ENCODE results near the gene ADGRF3. TPM values are rescaled to one million over a fixed set of nuclear protein-coding genes. Genes with fewer than 3 reads are reported as not detected.
"Not testable (repeated sequence)": the region's sequence is repeated elsewhere in the genome, so short reads cannot be mapped to it uniquely, and the experiment has no call there.

The ADGRF3 gene
- total and polyA plus RNA-seq, 2 experiments from 2014 or later, result 0.24 TPM; not detected in 1

DNA sequence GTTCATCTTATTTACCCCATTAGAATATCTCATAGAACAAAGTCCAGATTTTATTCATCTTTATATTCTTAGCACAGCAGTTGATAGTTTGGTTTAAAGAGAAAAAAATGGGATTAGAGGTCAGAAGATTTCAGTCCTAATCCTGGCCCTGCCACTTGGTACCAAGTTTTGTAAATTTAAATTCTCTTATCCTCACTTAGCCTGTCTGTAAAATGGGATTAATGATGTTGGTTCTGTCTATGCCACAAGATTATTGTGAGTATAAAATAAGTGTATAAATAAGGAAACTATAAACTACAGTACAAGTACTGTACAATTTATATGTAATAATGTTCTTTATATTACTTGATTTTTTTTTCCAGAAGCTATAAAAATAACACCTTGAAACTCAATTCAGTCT lies 38.0 kb upstream of the ADGRF3 start:
- no peak overlapping the region for H3K4me2 ChIP-seq (ENCODE audit: unreplicated experiment)
- H2AFZ ChIP-seq, result no peak overlapping the region
- H3K4me1 ChIP-seq (ENCODE audit: insufficient read depth), result no peaks in the 10 kb centered on the region
- TF ChIP-seq EZH2 (IDR thresholded peaks at IDR 0.05; ENCODE audit: insufficient read depth, poor library complexity, severe bottlenecking), result no peak
- TF ChIP-seq EZH2phosphoT487 (IDR thresholded peaks at IDR 0.05; ENCODE audit: insufficient read depth, low read depth), result no peak
- H3K27ac ChIP-seq, result no peak overlapping the region
- H4K20me1 ChIP-seq (ENCODE audit: insufficient read depth), result no peaks in the 10 kb centered on the region
- H3K9me3 ChIP-seq (ENCODE audit: low read depth), result no peaks in the 10 kb centered on the region
- H3K36me3 ChIP-seq (ENCODE audit: low read depth), result peaks cover 37% of the 10 kb centered on the region
- H3K9ac ChIP-seq, result no peak overlapping the region
- no peaks in the 10 kb centered on the region for H3K79me2 ChIP-seq (ENCODE audit: insufficient read depth)
- no peaks in the 10 kb centered on the region for H3F3A ChIP-seq (ENCODE audit: insufficient read depth)
- no peaks in the 10 kb centered on the region for H3K27me3 ChIP-seq (replicated peaks; ENCODE audit: insufficient read depth)
- DNase-seq, result no peak
- no peak overlapping the region for H3K4me3 ChIP-seq
- no peaks in the 10 kb centered on the region for H3K9me2 ChIP-seq (ENCODE audit: insufficient read depth)
- in situ Hi-C loops (cut with MboI), result no loop called here

- H3K4me1 ChIP-seq (ENCODE audit: insufficient read depth), result no peaks in the 10 kb centered on the region
- H3K4me2 ChIP-seq (ENCODE audit: unreplicated experiment), result no peak overlapping the region
- H3K9me3 ChIP-seq (ENCODE audit: low read depth), result no peaks in the 10 kb centered on the region
- no peaks in the 10 kb centered on the region for H4K20me1 ChIP-seq (ENCODE audit: insufficient read depth)
- no peak overlapping the region for H3K27ac ChIP-seq
- H2AFZ ChIP-seq, result no peak overlapping the region
- TF ChIP-seq EZH2 (IDR thresholded peaks at IDR 0.05; ENCODE audit: insufficient read depth, poor library complexity, severe bottlenecking), result no peak
- in situ Hi-C loops (cut with MboI), result no loop called here
- H3K9ac ChIP-seq, result no peak overlapping the region
- H3K4me3 ChIP-seq, result no peak overlapping the region
- no peaks in the 10 kb centered on the region for H3K79me2 ChIP-seq (ENCODE audit: insufficient read depth)
- H3F3A ChIP-seq (ENCODE audit: insufficient read depth), result no peaks in the 10 kb centered on the region
- H3K27me3 ChIP-seq (replicated peaks; ENCODE audit: insufficient read depth), result no peaks in the 10 kb centered on the region
- no peak for DNase-seq
- no peaks in the 10 kb centered on the region for H3K9me2 ChIP-seq (ENCODE audit: insufficient read depth)
- peaks cover 33% of the 10 kb centered on the region for H3K36me3 ChIP-seq (ENCODE audit: low read depth)
- WGBS, 2 experiments (ENCODE audit: low coverage in 1 of 2, low lambda C conversion rate in 2 of 2, missing lambda C conversion rate in 2 of 2), result 92% methylated on average over 9 of the region's 9 CpGs
These were observed 37.6 kb upstream of the ADGRF3 start for GRCh38 chr2:26384183-26384582.

DNA sequence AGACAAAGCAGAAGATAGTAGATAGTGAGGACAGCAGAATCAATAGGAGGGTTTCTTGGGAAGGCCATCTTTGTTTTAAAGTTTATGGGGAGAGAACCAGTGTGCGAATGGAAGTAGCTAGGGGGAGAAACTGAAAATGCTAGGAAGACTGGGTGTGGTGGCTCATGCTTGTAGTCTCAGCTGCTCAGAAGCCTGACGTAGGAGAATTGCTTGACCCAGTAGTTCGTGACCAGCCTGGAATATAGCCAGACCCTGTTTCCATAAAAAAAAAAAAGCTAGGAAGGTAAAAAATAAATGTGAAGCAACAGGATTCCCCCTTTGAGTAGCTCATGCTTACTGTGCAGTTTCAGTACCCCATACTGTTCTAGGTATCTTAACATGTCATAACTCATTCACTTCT lies 36.0 kb upstream of the ADGRF3 start:
- H3K4me3 ChIP-seq, result no peak overlapping the region
- in situ Hi-C loops (cut with MboI), result no loop called here
- WGBS, 2 experiments (ENCODE audit: low coverage in 1 of 2, low lambda C conversion rate in 2 of 2, missing lambda C conversion rate in 2 of 2), result 98 to 99% methylated on average over 3 of the region's 3 CpGs
- no peak overlapping the region for H2AFZ ChIP-seq
- H3K79me2 ChIP-seq (ENCODE audit: insufficient read depth), result no peaks in the 10 kb centered on the region
- TF ChIP-seq EZH2 (IDR thresholded peaks at IDR 0.05; ENCODE audit: insufficient read depth, poor library complexity, severe bottlenecking), result no peak
- no peak for TF ChIP-seq EZH2phosphoT487 (IDR thresholded peaks at IDR 0.05; ENCODE audit: insufficient read depth, low read depth)
- no peaks in the 10 kb centered on the region for H3K27me3 ChIP-seq (replicated peaks; ENCODE audit: insufficient read depth)
- no peak for DNase-seq
- H3K27ac ChIP-seq, result no peak overlapping the region
- no peaks in the 10 kb centered on the region for H4K20me1 ChIP-seq (ENCODE audit: insufficient read depth)
- no peaks in the 10 kb centered on the region for H3K9me3 ChIP-seq (ENCODE audit: low read depth)
- no peaks in the 10 kb centered on the region for H3K9me2 ChIP-seq (ENCODE audit: insufficient read depth)
- H3K4me1 ChIP-seq (ENCODE audit: insufficient read depth), result no peaks in the 10 kb centered on the region
- no peak overlapping the region for H3K9ac ChIP-seq
- H3K4me2 ChIP-seq (ENCODE audit: unreplicated experiment), result no peak overlapping the region
- peaks cover 27% of the 10 kb centered on the region for H3K36me3 ChIP-seq (ENCODE audit: low read depth)
- H3F3A ChIP-seq (ENCODE audit: insufficient read depth), result no peaks in the 10 kb centered on the region

- in situ Hi-C loops (cut with MboI), result no loop called here
- WGBS, 2 experiments (ENCODE audit: low coverage in 1 of 2, low lambda C conversion rate in 2 of 2, missing lambda C conversion rate in 2 of 2), result 94 to 97% methylated on average over 2 of the region's 2 CpGs
- H3K4me2 ChIP-seq (ENCODE audit: unreplicated experiment), result no peak overlapping the region
These were observed 33.7 kb upstream of the ADGRF3 start for GRCh38 chr2:26380281-26380680.

GRCh38 chr2:26376799-26377198 lies 30.2 kb upstream of the ADGRF3 start:
- Histone ChIP-seq H3K4me1 (ENCODE audit: insufficient read depth) (no peaks in the 10 kb centered on the region), H3K9me2 (ENCODE audit: insufficient read depth) (no peaks in the 10 kb centered on the region), H3K4me3 (no peak overlapping the region), H3K9ac (no peak overlapping the region), H3K36me3 (ENCODE audit: low read depth) (peaks cover 21% of the 10 kb centered on the region), H4K20me1 (ENCODE audit: insufficient read depth) (no peaks in the 10 kb centered on the region), H3F3A (ENCODE audit: insufficient read depth) (no peaks in the 10 kb centered on the region), H3K9me3 (ENCODE audit: low read depth) (no peaks in the 10 kb centered on the region), H3K27ac (no peak overlapping the region), H3K79me2 (ENCODE audit: insufficient read depth) (no peaks in the 10 kb centered on the region; the same call in 1 of the 2 replicates), H3K27me3 (replicated peaks; ENCODE audit: insufficient read depth) (no peaks in the 10 kb centered on the region), H3K4me2 (ENCODE audit: unreplicated experiment) (no peak overlapping the region), H2AFZ (no peak overlapping the region)
- in situ Hi-C loops (cut with MboI), result no loop called here
- TF ChIP-seq EZH2 (IDR thresholded peaks at IDR 0.05; ENCODE audit: insufficient read depth, poor library complexity, severe bottlenecking), result no peak
- TF ChIP-seq EZH2phosphoT487 (IDR thresholded peaks at IDR 0.05; ENCODE audit: insufficient read depth, low read depth), result no peak
- no peak for DNase-seq
- 94 to 100% methylated on average over 1 of the region's 1 CpG for WGBS, 2 experiments (ENCODE audit: low coverage in 1 of 2, low lambda C conversion rate in 2 of 2, missing lambda C conversion rate in 2 of 2)

More at GRCh38 chr2:26380281-26380680, 33.7 kb upstream of the ADGRF3 start:
- Histone ChIP-seq H3K9ac (no peak overlapping the region), H3K27me3 (replicated peaks; ENCODE audit: insufficient read depth) (no peaks in the 10 kb centered on the region), H4K20me1 (ENCODE audit: insufficient read depth) (no peaks in the 10 kb centered on the region), H3K4me1 (ENCODE audit: insufficient read depth) (no peaks in the 10 kb centered on the region), H3K4me3 (no peak overlapping the region), H3K36me3 (ENCODE audit: low read depth) (peaks cover 16% of the 10 kb centered on the region), H3K79me2 (ENCODE audit: insufficient read depth) (no peaks in the 10 kb centered on the region), H3F3A (ENCODE audit: insufficient read depth) (no peaks in the 10 kb centered on the region), H3K9me3 (ENCODE audit: low read depth) (no peaks in the 10 kb centered on the region), H2AFZ (no peak overlapping the region), H3K27ac (no peak overlapping the region), H3K9me2 (ENCODE audit: insufficient read depth) (no peaks in the 10 kb centered on the region)
- TF ChIP-seq EZH2phosphoT487 (IDR thresholded peaks at IDR 0.05; ENCODE audit: insufficient read depth, low read depth) (no peak), EZH2 (IDR thresholded peaks at IDR 0.05; ENCODE audit: insufficient read depth, poor library complexity, severe bottlenecking) (no peak)
- DNase-seq, result no peak

DNA sequence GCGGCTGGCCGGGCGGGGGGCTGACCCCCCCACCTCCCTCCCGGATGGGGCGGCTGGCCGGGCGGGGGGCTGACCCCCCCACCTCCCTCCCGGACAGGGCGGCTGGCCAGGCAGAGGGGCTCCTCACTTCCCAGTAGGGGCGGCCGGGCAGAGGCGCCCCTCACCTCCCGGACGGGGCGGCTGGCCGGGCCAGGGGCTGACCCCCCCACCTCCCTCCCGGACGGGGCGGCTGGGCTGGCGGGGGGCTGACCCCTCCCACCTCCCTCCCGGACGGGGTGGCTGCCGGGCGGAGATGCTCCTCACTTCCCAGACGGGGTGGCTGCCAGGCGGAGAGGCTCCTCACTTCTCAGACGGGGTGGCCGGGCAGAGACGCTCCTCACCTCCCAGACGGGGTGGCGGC lies 24.3 kb upstream of the ADGRF3 start:
- H3F3A ChIP-seq (ENCODE audit: insufficient read depth); in situ Hi-C loops (cut with MboI); H2AFZ ChIP-seq; DNase-seq; H3K79me2 ChIP-seq (ENCODE audit: insufficient read depth); H3K27me3 ChIP-seq (replicated peaks; ENCODE audit: insufficient read depth); H3K9me3 ChIP-seq (ENCODE audit: low read depth); H3K4me1 ChIP-seq (ENCODE audit: insufficient read depth); H3K9ac ChIP-seq; H3K9me2 ChIP-seq (ENCODE audit: insufficient read depth); H3K27ac ChIP-seq; H4K20me1 ChIP-seq (ENCODE audit: insufficient read depth); H3K4me2 ChIP-seq (ENCODE audit: unreplicated experiment); H3K4me3 ChIP-seq: not testable (repeated sequence)
- 100% methylated on average over 4 of the region's 31 CpGs; no CpG with 5 or more reads in 1 of the 2 experiments for WGBS, 2 experiments (ENCODE audit: low coverage in 1 of 2, low lambda C conversion rate in 2 of 2, missing lambda C conversion rate in 2 of 2)
- peaks cover 27% of the 10 kb centered on the region for H3K36me3 ChIP-seq (ENCODE audit: low read depth)

- in situ Hi-C loops (cut with MboI); H3K9me2 ChIP-seq (ENCODE audit: insufficient read depth): not testable (repeated sequence)
These were observed 23.1 kb upstream of the ADGRF3 start for GRCh38 chr2:26369664-26370063.

More at GRCh38 chr2:26369664-26370063, 23.1 kb upstream of the ADGRF3 start:
- Histone ChIP-seq H3K79me2 (ENCODE audit: insufficient read depth) (peaks cover 14% of the 10 kb centered on the region), H3K36me3 (ENCODE audit: low read depth) (peaks cover 24% of the 10 kb centered on the region)
- H2AFZ ChIP-seq; DNase-seq; H3K4me1 ChIP-seq (ENCODE audit: insufficient read depth); H3K9me3 ChIP-seq (ENCODE audit: low read depth); H4K20me1 ChIP-seq (ENCODE audit: insufficient read depth); H3K4me2 ChIP-seq (ENCODE audit: unreplicated experiment); H3K27me3 ChIP-seq (replicated peaks; ENCODE audit: insufficient read depth); H3K4me3 ChIP-seq; H3F3A ChIP-seq (ENCODE audit: insufficient read depth); H3K9ac ChIP-seq; H3K27ac ChIP-seq: not testable (repeated sequence)
- WGBS, 2 experiments (ENCODE audit: low coverage in 1 of 2, low lambda C conversion rate in 2 of 2, missing lambda C conversion rate in 2 of 2), result 63 to 94% methylated on average over 2 of the region's 2 CpGs

Measured in GM23248 (cell line).